Activated CD4-positive, CD25-positive, alpha-beta regulatory T cell (primary cell): ENCODE measurements around the gene CAMSAP1.

Experiments
- DNase-seq, 4 experiments: peaks; one replicate each; lab custom pipeline; 2025; lab: John Stamatoyannopoulos, UW

The CAMSAP1 gene

DNA sequence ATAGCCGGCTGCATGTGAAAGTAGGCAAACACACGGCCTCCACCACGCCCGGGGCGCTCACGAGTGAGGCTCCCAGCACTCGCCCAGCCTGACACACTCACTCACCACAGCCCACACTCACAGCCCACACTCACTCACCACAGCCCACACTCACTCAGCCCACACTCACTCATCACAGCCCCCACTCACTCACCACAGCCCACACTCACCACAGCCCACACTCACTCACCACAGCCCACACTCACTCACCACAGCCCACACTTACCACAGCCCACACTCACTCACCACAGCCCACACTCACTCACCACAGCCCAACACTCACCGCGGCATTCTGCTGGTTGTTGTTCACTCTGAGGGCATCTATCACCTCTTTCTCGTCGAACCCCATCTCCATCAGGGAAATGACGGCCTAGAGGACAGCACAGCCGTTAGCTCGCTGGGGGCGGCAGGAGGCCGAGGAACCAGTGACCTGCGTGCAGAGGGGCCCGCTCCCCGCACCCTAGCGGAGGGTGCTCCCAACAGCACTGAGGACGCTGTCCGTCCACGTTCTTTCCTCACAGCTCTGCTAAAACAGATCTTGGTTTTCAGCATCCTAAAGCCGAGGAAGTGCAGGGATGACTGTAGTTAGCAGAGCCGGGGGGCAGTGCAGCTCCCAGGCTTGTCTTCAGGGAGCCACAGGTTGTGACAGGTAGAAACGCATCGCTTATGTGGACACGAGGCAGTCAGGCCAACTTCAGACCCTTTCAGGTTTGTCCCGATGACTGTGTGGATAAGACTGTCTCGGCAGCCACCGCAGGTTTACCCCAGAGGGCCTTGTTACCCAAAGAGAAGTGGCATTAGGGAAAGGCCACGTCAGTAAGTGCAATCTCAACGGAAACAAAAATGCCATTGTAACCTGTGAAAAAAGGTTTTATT lies 32.3 kb upstream of the CAMSAP1 start:
- peak in 2 of 4 experiments; percentile 26 to 38 for DNase-seq

DNA sequence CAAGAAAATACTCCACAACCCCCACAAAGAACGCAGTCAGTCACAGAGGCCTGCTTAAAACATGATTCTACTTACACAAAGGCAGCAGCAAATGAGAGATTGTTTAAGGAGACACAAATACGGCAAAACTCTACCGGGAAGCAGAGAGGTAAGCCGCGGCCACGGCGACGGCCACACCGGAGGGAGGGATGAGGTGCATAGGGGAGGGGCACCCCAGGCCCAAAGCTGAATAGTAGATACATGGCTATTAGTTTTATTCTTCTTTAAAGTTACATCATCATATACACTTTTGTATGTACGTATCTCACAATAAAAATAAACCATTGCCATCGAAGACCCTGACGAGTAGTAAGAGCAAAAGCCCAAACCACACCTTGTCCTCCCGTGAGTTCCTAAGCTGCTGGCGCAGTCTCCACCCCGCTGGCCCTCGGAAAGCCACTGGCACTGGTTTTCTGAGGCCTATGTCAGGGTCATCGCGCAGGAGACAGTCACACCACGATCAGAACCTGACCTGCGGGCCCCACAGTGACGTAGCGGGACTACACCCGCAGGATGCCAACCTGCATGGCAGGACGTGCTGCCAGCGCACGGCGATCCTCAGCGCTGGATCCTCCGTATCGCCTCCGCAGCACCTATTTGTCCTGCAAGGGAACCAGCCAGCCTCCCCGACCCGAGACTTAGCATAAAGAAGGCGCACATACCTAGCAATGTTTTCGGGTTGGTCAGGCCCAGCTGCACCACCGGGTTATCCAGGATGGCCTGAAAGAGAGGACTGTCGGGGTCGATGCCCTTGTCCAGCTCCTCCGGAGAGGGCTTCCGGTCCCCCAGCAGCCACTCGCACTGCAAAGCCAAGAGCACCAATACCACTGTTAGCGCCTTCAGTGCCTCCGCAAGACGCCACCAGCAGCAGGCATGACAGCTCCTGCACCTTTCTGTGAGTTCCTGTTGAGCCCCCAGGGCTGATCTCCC lies 30.5 kb upstream of the CAMSAP1 start:
- no peak for DNase-seq

DNA sequence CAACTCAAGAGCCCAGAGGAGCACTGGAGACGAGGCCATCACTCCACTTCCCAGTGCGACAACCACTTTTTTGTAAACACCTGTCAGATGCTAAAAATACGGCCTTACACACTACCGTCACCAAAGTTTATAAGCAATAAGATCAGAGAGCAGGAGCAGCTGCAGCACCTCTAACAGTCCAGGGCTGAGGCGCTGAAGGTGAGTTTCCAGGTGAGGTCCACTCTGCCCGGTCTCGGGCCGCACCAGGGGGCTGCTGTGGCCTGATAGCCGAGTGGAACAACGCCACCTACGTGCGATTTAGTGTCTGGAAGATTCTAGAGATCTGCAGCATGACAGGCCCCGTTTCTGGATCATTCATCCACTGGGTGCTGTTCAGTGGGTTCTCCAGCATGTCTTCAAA lies 25.8 kb upstream of the CAMSAP1 start:
- no peak for DNase-seq

DNA sequence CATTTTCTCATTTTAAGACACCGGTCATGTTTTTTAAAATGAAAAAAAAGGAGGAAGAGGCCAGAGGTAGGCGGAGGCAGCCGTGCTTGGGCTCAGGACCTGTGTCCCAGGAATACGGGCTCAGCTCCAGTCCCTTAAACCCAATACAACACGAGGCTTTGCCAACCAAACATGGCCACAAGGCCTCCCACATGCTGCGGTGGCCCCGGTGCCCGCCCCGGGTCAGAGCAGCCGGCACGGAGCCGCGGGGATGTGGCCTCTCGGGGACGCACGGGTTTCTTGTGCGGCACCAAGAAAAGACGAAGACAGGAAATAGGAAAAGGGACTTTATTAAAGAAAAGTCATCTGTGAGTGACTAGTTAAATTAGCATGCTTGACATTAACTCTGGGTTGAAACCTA lies 25.3 kb upstream of the CAMSAP1 start:
- DNase-seq = no peak

DNA sequence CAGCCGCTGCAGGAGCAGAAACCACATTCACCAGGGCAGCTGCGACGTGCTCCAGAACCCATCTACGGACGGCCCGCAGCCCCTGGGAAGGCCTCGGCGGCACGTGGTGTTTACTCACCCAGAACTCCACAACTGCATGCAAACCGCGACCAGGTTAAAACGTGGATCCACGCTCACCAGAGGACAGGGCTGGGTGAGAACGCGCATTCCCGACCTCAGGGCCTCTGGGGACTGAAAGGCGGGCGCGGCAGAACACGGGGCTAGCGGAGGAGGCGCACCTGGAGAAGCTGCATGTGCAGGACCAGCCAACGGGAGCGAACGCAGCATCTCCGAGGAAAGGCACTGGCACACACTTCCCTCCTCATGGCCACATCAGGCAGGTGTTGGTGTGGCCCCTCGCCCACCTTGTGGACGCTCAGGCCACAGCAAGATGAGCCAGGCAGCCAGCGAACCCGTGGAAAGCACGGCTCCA lies 24.0 kb upstream of the CAMSAP1 start:
- DNase-seq = no peak

DNA sequence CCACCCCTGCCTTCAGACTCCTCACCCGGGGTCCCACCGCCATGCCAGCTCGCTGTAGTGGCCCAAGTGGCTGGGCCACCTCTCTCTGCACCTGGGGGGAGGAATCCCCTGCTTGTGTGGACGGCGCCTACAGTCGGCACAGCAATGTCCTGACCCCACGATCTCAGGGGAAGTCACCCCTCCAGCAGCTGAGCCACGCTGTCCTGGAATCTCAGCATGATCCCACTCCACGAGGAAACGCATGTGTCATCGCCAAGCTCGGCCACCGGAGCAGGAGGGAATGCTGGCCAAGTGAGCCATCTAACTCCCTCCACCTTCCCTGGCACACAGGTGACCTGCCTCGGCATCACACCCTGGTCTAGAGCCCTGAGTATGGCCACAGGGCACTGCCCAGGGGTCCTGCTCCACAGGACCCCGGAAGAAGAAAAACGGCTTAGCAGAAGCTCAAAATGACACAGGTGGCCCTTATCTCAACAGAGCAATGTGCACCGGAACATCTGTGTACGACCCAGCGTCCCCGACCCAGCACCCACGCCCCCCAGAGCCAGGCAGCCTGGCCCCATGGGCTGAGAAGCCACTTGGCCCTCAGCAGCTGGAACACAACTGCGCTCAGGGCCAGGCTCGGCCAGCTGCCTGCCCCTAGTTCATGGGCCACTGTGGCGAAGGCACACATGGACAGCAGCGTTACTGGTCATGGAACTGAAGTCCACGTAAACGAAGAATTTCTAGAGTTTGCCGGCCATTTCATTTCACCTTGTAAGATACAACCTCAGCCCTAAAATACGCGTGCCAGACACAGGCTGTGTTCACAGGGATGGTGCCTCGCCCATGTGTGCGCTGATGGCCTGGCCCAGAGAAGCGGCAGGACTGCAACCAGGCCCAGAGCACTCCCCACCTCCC lies 23.4 kb upstream of the CAMSAP1 start:
- DNase-seq = no peak

DNA sequence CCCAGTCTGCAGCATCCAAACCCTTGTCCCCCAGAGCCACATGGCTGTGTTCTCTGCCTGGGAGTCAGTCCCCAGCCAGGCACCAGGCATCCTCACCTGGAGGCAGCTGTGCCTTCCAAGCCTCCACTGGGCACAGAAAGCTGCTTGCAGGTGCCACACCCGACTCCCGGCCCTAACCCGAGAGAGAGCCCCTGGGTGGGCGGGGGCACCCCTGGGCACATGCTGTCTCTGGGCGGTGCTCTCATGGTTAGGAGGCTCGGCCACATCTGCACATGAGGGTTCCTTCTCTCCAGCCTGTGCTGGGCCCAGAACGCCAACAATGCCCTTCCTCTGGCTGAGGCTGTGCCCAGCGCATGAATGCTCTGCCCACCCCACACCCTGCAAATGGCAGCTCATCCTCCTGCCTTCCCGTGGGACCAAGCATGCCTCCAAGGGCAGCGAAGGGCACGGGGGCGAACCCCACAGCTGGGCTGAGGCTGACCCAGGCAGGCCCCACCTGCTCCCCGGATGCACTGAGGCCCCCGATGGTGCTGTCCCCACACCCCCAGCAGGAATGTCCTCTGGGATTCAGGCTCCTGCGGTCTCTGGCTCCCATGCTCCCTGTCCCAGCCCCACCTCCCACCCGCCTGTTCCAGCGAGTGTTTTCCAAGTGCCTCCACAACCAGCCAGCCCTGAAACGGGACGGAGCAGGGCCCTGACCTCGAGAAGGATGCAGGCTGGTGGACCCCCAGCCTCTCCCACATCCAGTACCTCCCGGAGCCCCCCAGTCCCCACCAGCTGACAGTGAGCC lies 22.5 kb upstream of the CAMSAP1 start:
- no peak for DNase-seq

DNA sequence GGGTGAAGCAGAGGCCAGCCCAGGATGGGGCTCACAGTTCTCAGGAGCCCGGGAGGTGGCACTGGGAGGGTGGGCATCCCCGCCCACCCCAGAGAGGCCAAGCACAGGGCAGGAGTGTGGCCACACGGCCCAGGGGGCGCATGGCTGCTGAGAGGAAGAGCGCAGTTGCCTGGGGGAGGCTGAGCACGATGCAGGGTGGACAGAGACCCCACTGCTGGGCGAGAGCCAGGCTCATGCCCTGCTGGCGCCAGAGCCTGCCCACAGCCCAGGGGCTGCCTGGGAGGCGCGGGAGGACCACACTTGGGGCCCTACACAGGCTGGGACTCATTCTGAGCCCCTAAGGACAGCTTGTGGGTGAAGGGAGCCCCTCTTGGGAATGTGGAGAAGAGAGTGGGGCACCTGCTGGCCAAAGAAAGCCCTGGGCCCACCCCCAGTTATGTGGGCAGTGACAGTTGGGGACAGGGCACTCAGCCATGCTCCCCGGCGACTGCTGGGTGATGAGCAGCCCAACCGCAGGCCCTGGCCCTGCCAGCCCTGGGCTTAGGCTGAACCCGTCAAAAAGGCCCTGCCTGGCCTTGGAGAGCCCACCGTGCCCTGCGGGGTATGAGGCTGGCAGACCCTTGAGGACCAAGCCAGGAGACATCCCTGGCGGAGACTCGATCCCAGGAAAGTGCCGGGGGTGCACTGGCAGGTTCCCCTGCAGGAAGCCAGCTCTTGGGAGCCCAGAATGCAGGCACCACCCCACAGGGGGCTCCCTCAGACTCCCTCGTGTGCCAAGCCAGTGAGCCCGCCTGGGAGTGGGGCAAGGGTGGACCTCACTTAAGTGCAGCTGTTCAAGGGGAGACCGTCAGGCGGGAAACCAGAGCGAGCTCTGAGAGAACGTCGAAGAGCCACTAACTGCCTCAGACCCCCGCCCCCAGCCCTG lies 21.6 kb upstream of the CAMSAP1 start:
- no peak for DNase-seq

DNA sequence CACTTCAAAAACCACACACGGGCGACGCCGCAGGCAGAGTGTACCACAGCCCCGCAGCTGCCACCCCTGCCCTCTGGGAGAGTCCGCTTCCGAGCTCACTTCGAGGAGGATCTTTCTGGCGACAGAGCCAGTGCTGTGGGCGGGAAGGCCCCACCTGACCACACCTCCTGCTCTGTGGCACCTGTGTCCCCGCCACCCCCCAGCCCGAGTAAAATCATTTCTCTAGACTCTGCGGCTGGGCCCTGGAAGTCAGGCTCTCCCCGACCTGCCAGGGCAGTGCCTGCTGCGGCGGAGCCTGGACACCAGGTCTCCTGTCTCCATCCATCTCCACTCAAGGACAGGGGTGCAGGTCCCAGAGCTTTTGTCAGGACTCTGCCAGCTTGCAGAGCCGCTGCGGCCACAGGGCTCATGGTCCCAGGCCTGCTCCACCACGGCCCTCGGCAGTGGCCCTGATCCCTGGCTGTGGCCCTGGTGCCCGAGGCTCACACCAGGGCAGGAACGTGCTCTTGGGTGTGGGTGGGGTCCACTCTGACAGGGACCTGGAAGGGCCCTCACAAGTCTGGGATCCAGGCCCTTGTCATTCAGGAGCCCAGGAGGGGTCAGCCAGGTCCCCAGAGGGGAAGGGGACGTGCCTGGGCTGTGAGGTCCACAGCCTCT lies 20.9 kb upstream of the CAMSAP1 start:
- no peak for DNase-seq

DNA sequence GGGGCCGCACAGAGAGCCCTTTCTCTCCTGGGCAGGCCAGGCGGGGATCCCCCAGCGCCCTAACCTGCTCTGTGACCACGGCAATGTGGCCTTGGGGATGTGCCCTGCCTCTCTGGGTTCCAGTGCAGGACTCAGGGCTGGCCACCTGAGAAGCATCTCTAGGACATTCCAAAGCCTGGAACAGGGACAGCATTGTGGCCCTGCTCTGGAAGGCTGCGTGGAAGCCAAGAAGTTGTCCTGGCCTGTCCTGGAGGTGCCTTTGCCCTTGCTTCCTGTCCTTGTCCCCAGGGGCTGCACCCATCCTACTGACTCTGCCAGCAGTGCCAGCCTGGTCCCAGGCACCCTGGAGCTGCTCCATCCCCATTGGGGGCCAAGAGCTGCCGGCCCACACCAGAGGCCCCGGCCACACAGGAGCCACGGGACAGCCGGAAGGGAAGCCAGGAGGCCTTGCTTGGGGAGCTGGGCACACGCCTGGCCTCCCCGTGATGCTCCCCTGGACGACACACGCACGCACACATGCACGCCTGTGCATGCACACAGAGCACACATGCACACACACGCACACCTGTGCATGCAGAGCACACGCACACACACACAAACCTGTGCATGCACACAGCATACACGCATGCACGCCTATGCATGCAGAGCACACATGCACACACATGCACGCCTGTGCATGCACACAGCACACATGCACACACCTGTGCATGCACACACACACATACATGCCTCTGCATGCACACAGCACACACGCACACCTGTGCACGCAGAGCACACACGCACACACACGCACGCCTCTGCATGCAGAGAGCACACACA lies 20.1 kb upstream of the CAMSAP1 start:
- no peak for DNase-seq

DNA sequence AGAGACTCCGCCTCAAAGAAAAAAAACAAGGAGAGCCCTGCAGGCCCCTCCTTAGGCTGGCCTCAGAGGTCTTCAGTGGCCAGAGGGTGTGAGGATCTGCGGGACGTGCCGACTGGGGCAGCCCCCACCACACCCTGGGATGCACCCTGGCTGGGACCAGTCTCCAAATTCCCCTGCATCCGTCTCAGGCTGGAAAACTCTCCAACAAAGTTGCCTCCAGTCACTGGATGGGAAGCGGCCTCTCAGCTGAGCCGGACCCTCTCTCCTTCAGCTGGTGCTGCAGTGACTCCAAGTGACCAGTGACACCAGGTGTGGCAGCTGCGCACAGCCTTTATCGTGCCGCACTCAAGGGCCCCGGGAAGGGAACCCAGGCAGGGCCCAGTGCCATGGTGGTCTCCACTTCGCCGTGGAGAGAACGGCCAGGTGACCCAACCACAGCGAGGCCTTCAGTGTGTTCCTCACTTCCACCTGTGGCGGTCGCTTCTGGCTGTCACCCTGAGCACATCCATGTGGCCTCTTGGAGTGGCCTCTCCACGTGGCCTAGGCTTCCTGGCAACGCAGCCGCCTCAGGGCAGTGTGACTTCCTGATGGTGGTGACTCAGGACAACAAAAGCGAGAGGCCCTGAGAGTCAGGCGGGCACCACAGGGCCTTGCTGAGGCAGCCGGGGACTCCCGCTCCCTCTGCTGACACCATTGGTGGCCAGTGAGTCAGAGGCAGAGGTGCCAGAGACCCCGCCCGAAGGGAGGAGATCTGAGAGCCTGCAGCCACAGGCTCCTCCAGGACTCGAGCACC lies 19.3 kb upstream of the CAMSAP1 start:
- peak in 2 of 4 experiments; percentile 29 to 30 for DNase-seq

DNA sequence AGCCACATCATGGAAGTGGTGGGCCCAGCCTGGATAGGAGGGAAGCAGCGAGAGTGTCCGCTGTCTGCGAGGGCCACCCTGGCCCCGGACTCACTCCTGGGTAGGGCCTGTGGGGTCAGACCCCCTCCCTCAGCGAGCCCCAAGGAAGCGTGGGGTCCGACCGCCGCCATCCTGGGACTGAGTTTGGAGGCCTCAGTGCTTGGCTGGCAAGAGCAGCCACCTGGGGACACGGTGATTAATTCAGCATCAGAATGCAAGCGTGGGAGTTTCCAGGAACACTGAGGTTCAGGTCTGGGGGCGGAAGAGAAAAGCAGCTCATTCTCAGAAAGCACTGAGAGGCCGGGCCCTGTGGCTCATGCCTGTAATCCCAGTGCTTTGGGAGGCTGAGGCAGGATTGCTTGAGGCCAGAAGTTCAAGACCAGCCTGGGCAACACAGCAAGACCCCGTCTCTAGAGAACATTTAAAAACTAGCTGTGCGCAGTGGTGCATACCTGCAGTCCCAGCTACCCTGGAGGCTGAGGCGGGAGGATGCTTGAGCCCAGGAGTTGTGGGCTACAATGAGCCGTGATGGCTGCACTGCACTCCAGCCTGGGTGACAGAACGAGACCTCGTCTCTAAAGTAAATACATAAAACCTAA lies 18.3 kb upstream of the CAMSAP1 start:
- DNase-seq = peak in 2 of 4 experiments; percentile 34 to 38

DNA sequence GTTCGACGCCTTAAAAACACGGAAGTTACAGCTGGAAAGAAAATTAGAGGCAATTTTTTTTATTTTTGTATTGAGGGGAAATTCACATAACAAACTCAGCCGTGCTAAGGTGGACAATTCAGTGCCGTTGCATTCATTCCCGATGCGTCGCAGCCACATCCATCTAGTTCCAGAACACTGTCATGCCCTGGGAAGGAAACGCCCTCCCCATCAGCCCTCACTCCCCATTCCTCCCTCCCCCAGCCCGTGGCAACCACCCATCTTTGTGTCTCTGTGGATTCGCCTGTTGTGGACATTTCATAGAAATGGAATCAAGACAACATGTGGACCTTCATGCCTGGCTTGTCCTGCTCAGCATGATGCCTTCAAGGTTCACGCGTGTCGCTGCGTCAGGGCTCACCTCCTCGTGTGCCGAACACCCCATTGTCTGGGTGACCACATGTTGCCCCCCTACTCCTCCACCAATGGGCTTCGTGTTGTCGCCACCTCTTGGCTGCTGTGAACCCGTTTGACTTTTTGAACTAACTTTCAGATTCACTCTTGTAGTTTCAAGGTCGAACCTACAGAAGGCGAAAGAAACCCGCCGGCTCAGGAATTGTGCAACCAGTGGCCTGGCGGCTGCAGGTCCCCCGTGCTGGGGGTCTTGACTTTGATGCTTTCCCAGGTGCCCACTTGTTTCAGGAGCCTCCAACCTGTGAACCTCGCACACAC lies 17.4 kb upstream of the CAMSAP1 start:
- DNase-seq = no peak

DNA sequence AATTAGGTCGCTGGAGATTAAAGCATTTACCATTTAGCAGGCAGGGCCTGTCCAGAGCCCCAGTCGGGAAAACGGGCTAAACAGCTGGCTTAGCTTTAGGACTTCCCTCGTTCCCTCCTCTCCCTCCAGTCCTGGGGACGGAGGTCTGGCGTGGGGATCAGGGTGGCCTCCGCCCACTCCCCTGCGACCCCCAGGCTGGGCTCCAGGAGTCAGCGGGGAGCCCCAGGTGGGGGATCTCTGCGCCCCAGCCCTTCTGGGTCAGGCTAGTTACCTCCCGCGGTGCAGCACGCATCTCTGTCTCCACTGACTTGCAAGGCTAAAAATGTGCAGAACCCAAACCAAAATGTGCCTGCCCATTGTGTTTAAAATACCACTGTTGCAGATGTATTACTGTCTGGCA lies 16.2 kb upstream of the CAMSAP1 start:
- no peak for DNase-seq

DNA sequence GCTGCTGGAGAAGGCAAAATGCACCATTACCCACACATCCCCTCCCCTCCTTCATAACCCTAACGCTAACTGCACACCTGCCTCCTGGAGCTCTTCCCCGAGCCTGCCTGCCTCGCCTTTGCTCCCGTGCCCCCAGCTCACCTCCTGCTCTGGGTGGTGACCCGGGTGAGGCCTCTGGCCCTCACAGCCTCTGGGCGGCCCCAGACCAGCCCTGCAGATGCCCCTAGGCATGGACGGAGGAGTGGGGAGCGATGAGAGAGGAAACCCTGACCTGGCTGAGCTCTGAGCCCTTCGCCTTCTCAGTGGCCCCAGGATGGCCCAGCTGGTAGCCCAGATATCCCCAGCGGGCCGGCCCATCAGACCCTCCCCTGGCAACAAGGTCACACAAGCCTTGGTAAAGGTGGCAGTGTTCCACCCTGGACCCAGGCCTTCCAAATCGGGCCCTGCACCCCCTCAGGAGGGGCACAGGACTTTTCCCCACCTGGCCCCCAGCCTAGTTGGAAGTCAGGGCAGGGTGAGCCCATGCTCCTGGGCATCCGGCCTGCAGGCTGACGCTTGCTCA lies 14.5 kb upstream of the CAMSAP1 start:
- no peak for DNase-seq
